ENCODE data around the gene MVP.
A peak's percentile ranks its signal among the peaks of the same experiment; 100 is the strongest.

MVP gene

GRCh38 chr16:29815032-29815721, 5.1 kb upstream of the MVP start:
- Mint-ChIP-seq H3K9me3 (no peaks in the 10 kb centered on the region), H3K4me3 (peak overlapping the region; percentile 96), H3K4me1 (ENCODE audit: low read depth) (peaks cover 81% of the 10 kb centered on the region), H3K27me3 (peaks cover 36% of the 10 kb centered on the region), H3K27ac (peak overlapping the region; percentile 98), H3K36me3 (ENCODE audit: low read depth) (peaks cover 51% of the 10 kb centered on the region)
- intact Hi-C loops (cut with micrococcal nuclease): loop anchor here (10.0 kb wide), 2 partner anchors 160 to 170 kb away; partner anchors contain the start of gene TAOK2

GRCh38 chr16:29815793-29816693, 4.2 kb upstream of the MVP start, which contains the start of gene PAGR1:
Gene PAGR1 (plus strand): TSS chr16:29816152. CDS start chr16:29816526, 374 bp downstream.
- peaks cover 51% of the 10 kb centered on the region for H3K36me3 Mint-ChIP-seq (ENCODE audit: low read depth)
- intact Hi-C loops (cut with micrococcal nuclease): loop anchor here (1.0 to 10.0 kb wide), 4 partner anchors 11 to 171 kb away; partner anchors contain the start of genes KIF22 and TAOK2
- H3K27me3 Mint-ChIP-seq: peaks cover 36% of the 10 kb centered on the region
- H3K4me3 Mint-ChIP-seq: peak within 1 kb of the TSS; percentile 96
- peaks cover 76% of the 10 kb centered on the region for H3K4me1 Mint-ChIP-seq (ENCODE audit: low read depth)
- H3K27ac Mint-ChIP-seq: peak within 1 kb of the TSS; percentile 98
- H3K9me3 Mint-ChIP-seq: no peaks in the 10 kb centered on the region

- peaks cover 31% of the 10 kb centered on the region for H3K27me3 Mint-ChIP-seq
- peaks cover 51% of the 10 kb centered on the region for H3K36me3 Mint-ChIP-seq (ENCODE audit: low read depth)
- no peaks in the 10 kb centered on the region for H3K9me3 Mint-ChIP-seq
- intact Hi-C loops (cut with micrococcal nuclease): loop anchor here (1.0 to 10.0 kb wide), 4 partner anchors 12 to 172 kb away; partner anchors contain the start of genes KIF22 and TAOK2
- peaks cover 71% of the 10 kb centered on the region for H3K4me1 Mint-ChIP-seq (ENCODE audit: low read depth)
- H3K27ac Mint-ChIP-seq: peak overlapping the region; percentile 98
- peak overlapping the region; percentile 96 for H3K4me3 Mint-ChIP-seq
Observed at GRCh38 chr16:29816694-29817441, 3.4 kb upstream of the MVP start.

GRCh38 chr16:29818082-29818481, 2.2 kb upstream of the MVP start:
- peaks cover 70% of the 10 kb centered on the region for H3K4me1 Mint-ChIP-seq (ENCODE audit: low read depth)
- intact Hi-C loops (cut with micrococcal nuclease): loop anchor here (10.0 kb wide), 2 partner anchors 157 to 173 kb away; partner anchors contain the start of gene TAOK2

GRCh38 chr16:29819506-29819905, 756 bp upstream of the MVP start:
- no peaks in the 10 kb centered on the region for H3K9me3 Mint-ChIP-seq
- intact Hi-C loops (cut with micrococcal nuclease): loop anchor here (10.0 kb wide), 2 partner anchors 155 to 175 kb away; partner anchors contain the start of gene TAOK2
- peaks cover 67% of the 10 kb centered on the region for H3K36me3 Mint-ChIP-seq (ENCODE audit: low read depth)
- no peak overlapping the region for H3K4me3 Mint-ChIP-seq
- H3K27me3 Mint-ChIP-seq: peaks cover 4% of the 10 kb centered on the region
- H3K27ac Mint-ChIP-seq: peak overlapping the region; percentile 95
- peaks cover 66% of the 10 kb centered on the region for H3K4me1 Mint-ChIP-seq (ENCODE audit: low read depth)

More at GRCh38 chr16:29818082-29818481, 2.2 kb upstream of the MVP start:
- peak overlapping the region; percentile 98 for H3K27ac Mint-ChIP-seq
- H3K27me3 Mint-ChIP-seq: peaks cover 19% of the 10 kb centered on the region
- H3K4me3 Mint-ChIP-seq: peak overlapping the region; percentile 50
- peaks cover 61% of the 10 kb centered on the region for H3K36me3 Mint-ChIP-seq (ENCODE audit: low read depth)
- H3K9me3 Mint-ChIP-seq: no peaks in the 10 kb centered on the region

- H3K9me3 Mint-ChIP-seq: no peaks in the 10 kb centered on the region
Observed at GRCh38 chr16:29820730-29821642, 724 bp downstream of the MVP start.

GRCh38 chr16:29821643-29822115, 1.4 kb downstream of the MVP start:
- peak overlapping the region; percentile 94 for H3K4me3 Mint-ChIP-seq
- peaks cover 71% of the 10 kb centered on the region for H3K36me3 Mint-ChIP-seq (ENCODE audit: low read depth)
- no peaks in the 10 kb centered on the region for H3K27me3 Mint-ChIP-seq
- no peaks in the 10 kb centered on the region for H3K9me3 Mint-ChIP-seq
- intact Hi-C loops (cut with micrococcal nuclease): loop anchor here (5.0 kb wide), 1 partner anchor 41 kb away; the partner anchor contains the start of gene CDIPT
- peaks cover 67% of the 10 kb centered on the region for H3K4me1 Mint-ChIP-seq (ENCODE audit: low read depth)
- peak overlapping the region; percentile 95 for H3K27ac Mint-ChIP-seq

More at GRCh38 chr16:29820730-29821642, 724 bp downstream of the MVP start:
- peaks cover 67% of the 10 kb centered on the region for H3K4me1 Mint-ChIP-seq (ENCODE audit: low read depth)
- peak overlapping the region; percentile 94 for H3K4me3 Mint-ChIP-seq
- H3K27me3 Mint-ChIP-seq: no peaks in the 10 kb centered on the region
- peak overlapping the region; percentile 95 for H3K27ac Mint-ChIP-seq
- intact Hi-C loops (cut with micrococcal nuclease): loop anchor here (5.0 kb wide), 1 partner anchor 41 kb away; the partner anchor contains the start of gene CDIPT
- peaks cover 75% of the 10 kb centered on the region for H3K36me3 Mint-ChIP-seq (ENCODE audit: low read depth)

- Mint-ChIP-seq H3K36me3 (ENCODE audit: low read depth) (peaks cover 56% of the 10 kb centered on the region), H3K9me3 (no peaks in the 10 kb centered on the region), H3K4me3 (no peak overlapping the region), H3K27ac (no peak overlapping the region), H3K27me3 (no peaks in the 10 kb centered on the region), H3K4me1 (ENCODE audit: low read depth) (peaks cover 45% of the 10 kb centered on the region)
- intact Hi-C loops (cut with micrococcal nuclease): loop anchor here (5.0 kb wide), 1 partner anchor 38 kb away; the partner anchor contains the start of gene CDIPT
Observed at GRCh38 chr16:29824589-29825144, 4.4 kb downstream of the MVP start.

GRCh38 chr16:29825145-29826044, 5.1 kb downstream of the MVP start:
- peaks cover 56% of the 10 kb centered on the region for H3K36me3 Mint-ChIP-seq (ENCODE audit: low read depth)
- H3K9me3 Mint-ChIP-seq: no peaks in the 10 kb centered on the region
- no peak overlapping the region for H3K4me3 Mint-ChIP-seq
- H3K27ac Mint-ChIP-seq: no peak overlapping the region
- H3K4me1 Mint-ChIP-seq (ENCODE audit: low read depth): peaks cover 40% of the 10 kb centered on the region
- intact Hi-C loops (cut with micrococcal nuclease): no loop called here
- no peaks in the 10 kb centered on the region for H3K27me3 Mint-ChIP-seq

- Mint-ChIP-seq H3K27me3 (no peaks in the 10 kb centered on the region), H3K9me3 (no peaks in the 10 kb centered on the region), H3K36me3 (ENCODE audit: low read depth) (peaks cover 59% of the 10 kb centered on the region), H3K4me3 (no peak overlapping the region), H3K4me1 (ENCODE audit: low read depth) (peaks cover 34% of the 10 kb centered on the region), H3K27ac (no peak overlapping the region)
- intact Hi-C loops (cut with micrococcal nuclease): no loop called here
Observed at GRCh38 chr16:29826342-29826695, 6.1 kb downstream of the MVP start.

- H3K4me3 Mint-ChIP-seq: no peak overlapping the region
- H3K4me1 Mint-ChIP-seq (ENCODE audit: low read depth): peaks cover 7% of the 10 kb centered on the region
- intact Hi-C loops (cut with micrococcal nuclease): no loop called here
- H3K36me3 Mint-ChIP-seq (ENCODE audit: low read depth): peaks cover 78% of the 10 kb centered on the region
- no peak overlapping the region for H3K27ac Mint-ChIP-seq
- no peaks in the 10 kb centered on the region for H3K9me3 Mint-ChIP-seq
- no peaks in the 10 kb centered on the region for H3K27me3 Mint-ChIP-seq
Observed at GRCh38 chr16:29830774-29831173, 10.5 kb downstream of the MVP start.

Measured in dendritic cell treated with granulocyte-macrophage colony-stimulating factor and Interleukin-4, amounts not matched to agents 40 ng/mL and 50 ng/mL, for 4 days (primary cell).